ENCODE data around the gene CD2. TPM values are rescaled to one million over a fixed set of nuclear protein-coding genes. Genes with fewer than 3 reads are reported as not detected.

Gene CD2
- total RNA-seq, 1 donor from 2014 or later: 0.35 TPM

- POLR2A ChIA-PET: interaction anchor here (0.6 kb wide), 1 partner anchor 31 kb away, joined by 7 read pairs; no protein-coding TSS in a partner anchor
- H3K27ac Mint-ChIP-seq: no peak overlapping the region
- DNase-seq: no peak
- TF ChIP-seq CTCF (IDR thresholded peaks at IDR 0.05): no peak
- no peaks in the 10 kb centered on the region for H3K27me3 Mint-ChIP-seq
- no peak for ATAC-seq (ENCODE audit: low read depth)
- no peaks in the 10 kb centered on the region for H3K9me3 Mint-ChIP-seq
- no peak overlapping the region for H3K4me3 Mint-ChIP-seq
- CTCF ChIA-PET: interaction anchor here (0.7 kb wide), 1 partner anchor 256 kb away, joined by 3 read pairs; no protein-coding TSS in a partner anchor
- H3K36me3 Mint-ChIP-seq (ENCODE audit: low read depth): no peaks in the 10 kb centered on the region
- intact Hi-C loops (cut with micrococcal nuclease): no loop called here
- H3K4me1 Mint-ChIP-seq: peaks cover 21% of the 10 kb centered on the region
These were observed 11.7 kb downstream of the CD2 start for GRCh38 chr1:116765962-116766361.

GRCh38 chr1:116766616-116767469 is 12.6 kb downstream of the CD2 start:
- DNase-seq (no peak), ATAC-seq (ENCODE audit: low read depth) (no peak)
- POLR2A ChIA-PET: no interaction called here
- intact Hi-C loops (cut with micrococcal nuclease): no loop called here
- TF ChIP-seq CTCF (IDR thresholded peaks at IDR 0.05): no peak
- Mint-ChIP-seq H3K9me3 (no peaks in the 10 kb centered on the region), H3K4me3 (no peak overlapping the region), H3K4me1 (peaks cover 21% of the 10 kb centered on the region), H3K27me3 (no peaks in the 10 kb centered on the region), H3K36me3 (ENCODE audit: low read depth) (no peaks in the 10 kb centered on the region), H3K27ac (no peak overlapping the region)
- CTCF ChIA-PET: no interaction called here

- Mint-ChIP-seq H3K4me3 (no peak overlapping the region), H3K36me3 (ENCODE audit: low read depth) (no peaks in the 10 kb centered on the region)
- TF ChIP-seq CTCF (IDR thresholded peaks at IDR 0.05): no peak
These were observed 13.7 kb downstream of the CD2 start for GRCh38 chr1:116767782-116768382.

DNA sequence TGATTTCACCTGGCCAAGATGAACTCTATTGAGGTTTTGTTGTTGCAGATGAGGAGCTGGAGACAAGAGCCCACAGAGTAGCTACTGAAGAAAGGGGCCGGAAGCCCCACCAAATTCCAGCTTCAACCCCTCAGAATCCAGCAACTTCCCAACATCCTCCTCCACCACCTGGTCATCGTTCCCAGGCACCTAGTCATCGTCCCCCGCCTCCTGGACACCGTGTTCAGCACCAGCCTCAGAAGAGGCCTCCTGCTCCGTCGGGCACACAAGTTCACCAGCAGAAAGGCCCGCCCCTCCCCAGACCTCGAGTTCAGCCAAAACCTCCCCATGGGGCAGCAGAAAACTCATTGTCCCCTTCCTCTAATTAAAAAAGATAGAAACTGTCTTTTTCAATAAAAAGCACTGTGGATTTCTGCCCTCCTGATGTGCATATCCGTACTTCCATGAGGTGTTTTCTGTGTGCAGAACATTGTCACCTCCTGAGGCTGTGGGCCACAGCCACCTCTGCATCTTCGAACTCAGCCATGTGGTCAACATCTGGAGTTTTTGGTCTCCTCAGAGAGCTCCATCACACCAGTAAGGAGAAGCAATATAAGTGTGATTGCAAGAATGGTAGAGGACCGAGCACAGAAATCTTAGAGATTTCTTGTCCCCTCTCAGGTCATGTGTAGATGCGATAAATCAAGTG is 14.3 kb downstream of the CD2 start:
- CTCF ChIA-PET: no interaction called here
- TF ChIP-seq CTCF (IDR thresholded peaks at IDR 0.05): no peak
- POLR2A ChIA-PET: no interaction called here
- H3K4me3 Mint-ChIP-seq: no peak overlapping the region
- H3K36me3 Mint-ChIP-seq (ENCODE audit: low read depth): no peaks in the 10 kb centered on the region
- no peaks in the 10 kb centered on the region for H3K9me3 Mint-ChIP-seq
- H3K27ac Mint-ChIP-seq: no peak overlapping the region
- no peak for DNase-seq
- peaks cover under 1% of the 10 kb centered on the region for H3K27me3 Mint-ChIP-seq
- peaks cover 21% of the 10 kb centered on the region for H3K4me1 Mint-ChIP-seq
- no peak for ATAC-seq (ENCODE audit: low read depth)
- intact Hi-C loops (cut with micrococcal nuclease): no loop called here

More at GRCh38 chr1:116767782-116768382, 13.7 kb downstream of the CD2 start:
- H3K4me1 Mint-ChIP-seq: peaks cover 21% of the 10 kb centered on the region
- intact Hi-C loops (cut with micrococcal nuclease): no loop called here
- DNase-seq (no peak), ATAC-seq (ENCODE audit: low read depth) (no peak)
- no peaks in the 10 kb centered on the region for H3K9me3 Mint-ChIP-seq
- no peaks in the 10 kb centered on the region for H3K27me3 Mint-ChIP-seq
- ChIA-PET POLR2A (no interaction called here), CTCF (no interaction called here)
- no peak overlapping the region for H3K27ac Mint-ChIP-seq

GRCh38 chr1:116769104-116769452 is 14.8 kb downstream of the CD2 start:
- intact Hi-C loops (cut with micrococcal nuclease): no loop called here

More at GRCh38 chr1:116769104-116769452, 14.8 kb downstream of the CD2 start:
- Mint-ChIP-seq H3K9me3 (no peaks in the 10 kb centered on the region), H3K27ac (no peak overlapping the region), H3K4me1 (peaks cover 21% of the 10 kb centered on the region), H3K27me3 (peaks cover 2% of the 10 kb centered on the region), H3K36me3 (ENCODE audit: low read depth) (no peaks in the 10 kb centered on the region), H3K4me3 (no peak overlapping the region)
- DNase-seq: no peak
- ChIA-PET POLR2A (no interaction called here), CTCF (no interaction called here)
- no peak for TF ChIP-seq CTCF (IDR thresholded peaks at IDR 0.05)
- no peak for ATAC-seq (ENCODE audit: low read depth)

All from activated B cell treated with CpG ODN at 0.5 μM for 24 hours (primary cell).